GM12865 (cell line): ENCODE results near the gene CHST1.

Experiments
- DNase-seq: peaks from one replicate; pipeline ENCODE4 v3.0.0; 2010; ENCODE audit warnings: low read depth
- H3K4me3 ChIP-seq: 2 replicates; pipeline ENCODE4 v1.5.1; 2011; ENCODE audit warnings: mild to moderate bottlenecking, low read depth, low read length, control low read depth
- CTCF ChIP-seq: IDR thresholded peaks from 2 replicates; pipeline ENCODE4 v1.5.1; 2011; ENCODE audit warnings: low read length, control low read depth, low read depth, inconsistent platforms; ENCODE audit not compliant: insufficient read depth; ENCODE audit errors: missing control alignments

The CHST1 gene

GRCh38 chr11:45643598-45644260 is 21.7 kb downstream of the CHST1 start:
- DNase-seq = no peak
- TF ChIP-seq CTCF = no peak
- H3K4me3 ChIP-seq = no peak overlapping the region

GRCh38 chr11:45641961-45642360 is 23.5 kb downstream of the CHST1 start:
- H3K4me3 ChIP-seq = no peak overlapping the region
- no peak for DNase-seq
- no peak for TF ChIP-seq CTCF

- DNase-seq = no peak
- no peak overlapping the region for H3K4me3 ChIP-seq
- no peak for TF ChIP-seq CTCF
Measured at GRCh38 chr11:45638051-45638450, 27.4 kb downstream of the CHST1 start.

- no peak overlapping the region for H3K4me3 ChIP-seq
- TF ChIP-seq CTCF = no peak
- DNase-seq = no peak
Measured at GRCh38 chr11:45635907-45636306, 29.5 kb downstream of the CHST1 start.

- H3K4me3 ChIP-seq = no peak overlapping the region
- no peak for DNase-seq
- no peak for TF ChIP-seq CTCF
Measured at GRCh38 chr11:45625611-45626010, 39.8 kb downstream of the CHST1 start.

GRCh38 chr11:45624095-45624494 is 41.3 kb downstream of the CHST1 start:
- H3K4me3 ChIP-seq = no peak overlapping the region
- DNase-seq = no peak
- no peak for TF ChIP-seq CTCF

- DNase-seq = no peak
Measured at GRCh38 chr11:45622861-45623260, 42.6 kb downstream of the CHST1 start.

More at GRCh38 chr11:45622861-45623260, 42.6 kb downstream of the CHST1 start:
- no peak for TF ChIP-seq CTCF
- no peak overlapping the region for H3K4me3 ChIP-seq
